ENCODE results near the gene NRCAM.
"Not testable (repeated sequence)": the region's sequence is repeated elsewhere in the genome, so short reads cannot be mapped to it uniquely, and the experiment has no call there.

Gene NRCAM

GRCh38 chr7:108455998-108456677, at the start of gene NRCAM:
Gene NRCAM (minus strand): TSS chr7:108456436. CDS start chr7:108240064, 216,372 bp downstream.
- DNase-seq = peak; percentile 26 to 48

GRCh38 chr7:108504576-108504975, 48.3 kb upstream of the NRCAM start:
- peak; percentile 21 for DNase-seq

- no peak for DNase-seq
These were observed 47.1 kb upstream of the NRCAM start for GRCh38 chr7:108503112-108504026.

- DNase-seq = no peak
These were observed 43.3 kb upstream of the NRCAM start for GRCh38 chr7:108499566-108499965.

- DNase-seq = no peak
These were observed 42.2 kb upstream of the NRCAM start for GRCh38 chr7:108498481-108498880.

- peak; percentile 44 to 45 for DNase-seq
These were observed 41.0 kb upstream of the NRCAM start for GRCh38 chr7:108497082-108497725.

- DNase-seq = no peak
These were observed 36.5 kb upstream of the NRCAM start for GRCh38 chr7:108492742-108493141.

GRCh38 chr7:108488768-108489538, 32.7 kb upstream of the NRCAM start:
- DNase-seq = no peak

- DNase-seq = no peak
These were observed 31.4 kb upstream of the NRCAM start for GRCh38 chr7:108487646-108488045.

- no peak for DNase-seq
These were observed 30.2 kb upstream of the NRCAM start for GRCh38 chr7:108486291-108486966.

- no peak for DNase-seq
These were observed 27.9 kb upstream of the NRCAM start for GRCh38 chr7:108484137-108484536.

- no peak for DNase-seq
These were observed 24.1 kb upstream of the NRCAM start for GRCh38 chr7:108480311-108480710.

- no peak for DNase-seq
These were observed 23.5 kb upstream of the NRCAM start for GRCh38 chr7:108479751-108480150.

- no peak for DNase-seq
These were observed 22.9 kb upstream of the NRCAM start for GRCh38 chr7:108479118-108479517.

- no peak for DNase-seq
These were observed 12.0 kb upstream of the NRCAM start for GRCh38 chr7:108468246-108468645.

- no peak for DNase-seq
These were observed 11.2 kb upstream of the NRCAM start for GRCh38 chr7:108467391-108467790.

- DNase-seq = not testable (repeated sequence)
These were observed 10.1 kb upstream of the NRCAM start for GRCh38 chr7:108466322-108466721.

- no peak for DNase-seq
These were observed 8.5 kb upstream of the NRCAM start for GRCh38 chr7:108464743-108465142.

GRCh38 chr7:108463613-108464012, 7.4 kb upstream of the NRCAM start:
- no peak for DNase-seq

GRCh38 chr7:108461840-108462239, 5.6 kb upstream of the NRCAM start:
- DNase-seq = no peak

- no peak for DNase-seq
These were observed 4.7 kb upstream of the NRCAM start for GRCh38 chr7:108460964-108461363.

GRCh38 chr7:108459922-108460551, 3.8 kb upstream of the NRCAM start:
- DNase-seq = no peak

Measured in activated CD4-positive, alpha-beta T cell treated with anti-CD3 and anti-CD28 coated beads, Interleukin-2, amount 50 U/mL, for 48 hours (primary cell).